IMR-90 (cell line): Measurements from ENCODE around the gene OXSR1. TPM values are rescaled to one million over a fixed set of nuclear protein-coding genes. Genes with fewer than 3 reads are reported as not detected.

Source experiments
- ATAC-seq: fragments of 200-7000 bp; cut with Tn5 transposase; 2 replicates; pipeline ENCODE4 v1.9.1; 2020; ENCODE audit warnings: low read depth, mild to moderate bottlenecking, moderate library complexity
- BruUV-seq: library from RNA; stranded (reverse); fragments of 400-500 nt; replicated peaks from 2 replicates; lab custom pipeline; 2021; lab: Mats Ljungman, UMichigan
- CTCF ChIA-PET: fragments of 300-600 bp; formaldehyde crosslinking; extraction: SDS; loops from one replicate; lab custom pipeline; 2021; ENCODE audit warnings: antibody characterized with exemption; lab: Yijun Ruan, JAX
- POLR2A ChIA-PET: fragments of 300-600 bp; sonication (Branson Sonifier 250); formaldehyde crosslinking; loops from one replicate; lab custom pipeline; 2022; ENCODE audit warnings: antibody characterized with exemption; ENCODE audit not compliant: unreplicated experiment; lab: Charles Lee
- DNase-seq: peaks from one replicate; pipeline ENCODE4 v3.0.0; 2013
- H2AFZ ChIP-seq: replicated peaks from 2 replicates; pipeline ENCODE3; 2013; ENCODE audit warnings: low read length, mild to moderate bottlenecking; ENCODE audit not compliant: poor library complexity
- H2AK5ac ChIP-seq: 2 replicates; pipeline ENCODE4 v1.6.1; 2013; ENCODE audit warnings: low read depth, low read length, inconsistent platforms
- H2AK9ac ChIP-seq: replicated peaks from 2 replicates; pipeline ENCODE3; 2013; ENCODE audit warnings: mild to moderate bottlenecking, low read depth, low read length, moderate library complexity; ENCODE audit not compliant: poor library complexity
- H2BK120ac ChIP-seq: 2 replicates; pipeline ENCODE4 v1.6.1; 2013; ENCODE audit warnings: low read depth, low read length, inconsistent platforms
- H2BK15ac ChIP-seq: 3 replicates; pipeline ENCODE4 v1.6.1; 2013; ENCODE audit warnings: low read depth, low read length, inconsistent platforms
- H2BK20ac ChIP-seq: 2 replicates; pipeline ENCODE4 v1.6.1; 2013; ENCODE audit warnings: low read depth, mild to moderate bottlenecking, inconsistent platforms, low read length, moderate library complexity
- H2BK5ac ChIP-seq: 2 replicates; pipeline ENCODE4 v1.6.1; 2013; ENCODE audit warnings: mild to moderate bottlenecking, low read depth, low read length, inconsistent platforms; ENCODE audit not compliant: poor library complexity, severe bottlenecking
- H3K14ac ChIP-seq: replicated peaks from 2 replicates; pipeline ENCODE4 v1.6.1; 2013; ENCODE audit warnings: low read depth, low read length, inconsistent platforms
- H3K18ac ChIP-seq: 2 replicates; pipeline ENCODE4 v1.6.1; 2013; ENCODE audit warnings: low read depth, low read length, control low read depth
- H3K23ac ChIP-seq: 2 replicates; pipeline ENCODE4 v1.6.1; 2013; ENCODE audit warnings: low read depth, low read length, inconsistent platforms
- H3K27ac ChIP-seq: 2 replicates; pipeline ENCODE4 v1.5.1; 2013; ENCODE audit warnings: mild to moderate bottlenecking, control low read depth, low read length; ENCODE audit not compliant: insufficient read depth
- H3K27me3 ChIP-seq: 2 replicates; pipeline ENCODE4 v1.6.1; 2013; ENCODE audit warnings: low read length; ENCODE audit not compliant: control insufficient read depth, insufficient read depth
- H3K36me3 ChIP-seq: 2 replicates; pipeline ENCODE4 v1.6.1; 2013; ENCODE audit warnings: low read length, mixed read lengths; ENCODE audit not compliant: control insufficient read depth, insufficient read depth
- H3K4ac ChIP-seq: 2 replicates; pipeline ENCODE4 v1.6.1; 2013; ENCODE audit warnings: low read depth, low read length, inconsistent platforms
- H3K4me1 ChIP-seq: 2 replicates; pipeline ENCODE4 v1.6.1; 2013; ENCODE audit warnings: low read length, mixed read lengths; ENCODE audit not compliant: control insufficient read depth, insufficient read depth
- H3K4me2 ChIP-seq: 2 replicates; pipeline ENCODE4 v1.6.1; 2013; ENCODE audit warnings: low read depth, mild to moderate bottlenecking, control low read depth, low read length, moderate library complexity
- H3K4me3 ChIP-seq: 2 replicates; pipeline ENCODE4 v1.5.1; 2013; ENCODE audit warnings: low read depth, mild to moderate bottlenecking, control low read depth, low read length, moderate library complexity; ENCODE audit not compliant: insufficient read depth
- H3K56ac ChIP-seq: 2 replicates; pipeline ENCODE4 v1.6.1; 2013; ENCODE audit warnings: low read length, inconsistent platforms; ENCODE audit not compliant: insufficient read depth; ENCODE audit errors: extremely low read depth
- H3K79me1 ChIP-seq, 2 experiments: 2 replicates each; pipeline ENCODE4 v1.6.1; 2013; ENCODE audit warnings: low read length in 2 of 2, inconsistent platforms in 1 of 2, low read depth in 1 of 2
- H3K9ac ChIP-seq: 2 replicates; pipeline ENCODE4 v1.6.1; 2013; ENCODE audit warnings: low read depth, low read length, control low read depth
- H3K9me1 ChIP-seq: 2 replicates; pipeline ENCODE4 v1.6.1; 2013; ENCODE audit warnings: low read length, inconsistent platforms; ENCODE audit not compliant: insufficient read depth
- H3K9me3 ChIP-seq: 2 replicates; pipeline ENCODE4 v1.6.1; 2013; ENCODE audit warnings: low read length; ENCODE audit not compliant: control insufficient read depth, insufficient read depth
- H4K20me1 ChIP-seq: 2 replicates; pipeline ENCODE4 v1.6.1; 2013; ENCODE audit warnings: low read length, inconsistent platforms; ENCODE audit not compliant: insufficient read depth
- H4K5ac ChIP-seq: 2 replicates; pipeline ENCODE4 v1.6.1; 2013; ENCODE audit warnings: mild to moderate bottlenecking, low read depth, low read length, control low read depth
- H4K8ac ChIP-seq, 2 experiments: 2 replicates each; pipeline ENCODE4 v1.6.1; 2013; ENCODE audit warnings: low read depth in 2 of 2, low read length in 2 of 2, control low read depth in 1 of 2, inconsistent platforms in 1 of 2
- H4K91ac ChIP-seq: 2 replicates; pipeline ENCODE4 v1.6.1; 2013; ENCODE audit warnings: low read depth, low read length, inconsistent platforms; ENCODE audit not compliant: insufficient read depth
- BHLHE40 ChIP-seq: fragments of 150-350 bp; IDR thresholded peaks from 2 replicates; pipeline ENCODE4 v1.6.1; 2016; ENCODE audit warnings: mild to moderate bottlenecking, low read depth, low read length
- CHD1 ChIP-seq: IDR thresholded peaks from 2 replicates; pipeline ENCODE4 v1.6.1; 2012; ENCODE audit warnings: low read depth, low read length, improper control_type of control experiment
- FOS ChIP-seq: fragments of 150-350 bp; IDR thresholded peaks from 2 replicates; pipeline ENCODE4 v1.6.1; 2016; ENCODE audit warnings: low read depth, low read length
- SMC3 ChIP-seq: fragments of 150-350 bp; IDR thresholded peaks from 2 replicates; pipeline ENCODE4 v1.6.1; 2016; ENCODE audit warnings: low read depth, mild to moderate bottlenecking, antibody characterized with exemption, low read length, moderate library complexity
- whole genome bisulfite sequencing, 2 experiments: methylation state at CpG; one replicate each; pipeline versions ENCODE4 v1.1.5 to v1.1.7; 2013; ENCODE audit warnings: missing lambda C conversion rate in 2 of 2; ENCODE audit not compliant: insufficient read length in 1 of 2; ENCODE audit errors: extremely low coverage in 2 of 2; 5-methylcytosine and 5-hydroxymethylcytosine counted together
- dilution Hi-C: fragments of 300-500 bp; cut with HindIII; formaldehyde crosslinking; loops from one replicate; pipeline ENCODE4 v1.14.3; 2018; ENCODE audit warnings: low sequenced_read_pairs; ENCODE audit not compliant: unreplicated experiment
- in situ Hi-C: fragments of 300-500 bp; cut with MboI; formaldehyde crosslinking; loops from 3 replicates; pipeline ENCODE4 v1.14.3; 2019; ENCODE audit warnings: low sequenced_read_pairs, inconsistent platforms, mixed read lengths
- intact Hi-C: fragments of 100-400 bp; cut with micrococcal nuclease; formaldehyde crosslinking; loops from 2 replicates; pipeline ENCODE4 v1.10.0; 2022
- polyA plus RNA-seq, 3 experiments: library from polyadenylated mRNA; depleted of rRNA; stranded (reverse); fragments of >200 nt; gene quantifications; 2 replicates each; pipeline ENCODE4 v1.2.3, GENCODE V29; 2012; ENCODE audit warnings: low replicate concordance in 1 of 3
- total RNA-seq: library from RNA; depleted of rRNA; stranded (reverse); fragments of >200 nt; gene quantifications from 2 replicates; pipeline ENCODE4 v1.2.3, GENCODE V29; 2012
- TF ChIP-seq, protein P1 (sequence below): conservative IDR thresholded peaks from 2 replicates; pipeline ENCODE4 v1.5.1; 2012; ENCODE audit warnings: mild to moderate bottlenecking, low read depth, low read length, improper control_type of control experiment

OXSR1 gene
- total and polyA plus RNA-seq, 2 of the 4 experiments (the other 2 are of a cell fraction), result 32.9 to 37.6 TPM

DNA sequence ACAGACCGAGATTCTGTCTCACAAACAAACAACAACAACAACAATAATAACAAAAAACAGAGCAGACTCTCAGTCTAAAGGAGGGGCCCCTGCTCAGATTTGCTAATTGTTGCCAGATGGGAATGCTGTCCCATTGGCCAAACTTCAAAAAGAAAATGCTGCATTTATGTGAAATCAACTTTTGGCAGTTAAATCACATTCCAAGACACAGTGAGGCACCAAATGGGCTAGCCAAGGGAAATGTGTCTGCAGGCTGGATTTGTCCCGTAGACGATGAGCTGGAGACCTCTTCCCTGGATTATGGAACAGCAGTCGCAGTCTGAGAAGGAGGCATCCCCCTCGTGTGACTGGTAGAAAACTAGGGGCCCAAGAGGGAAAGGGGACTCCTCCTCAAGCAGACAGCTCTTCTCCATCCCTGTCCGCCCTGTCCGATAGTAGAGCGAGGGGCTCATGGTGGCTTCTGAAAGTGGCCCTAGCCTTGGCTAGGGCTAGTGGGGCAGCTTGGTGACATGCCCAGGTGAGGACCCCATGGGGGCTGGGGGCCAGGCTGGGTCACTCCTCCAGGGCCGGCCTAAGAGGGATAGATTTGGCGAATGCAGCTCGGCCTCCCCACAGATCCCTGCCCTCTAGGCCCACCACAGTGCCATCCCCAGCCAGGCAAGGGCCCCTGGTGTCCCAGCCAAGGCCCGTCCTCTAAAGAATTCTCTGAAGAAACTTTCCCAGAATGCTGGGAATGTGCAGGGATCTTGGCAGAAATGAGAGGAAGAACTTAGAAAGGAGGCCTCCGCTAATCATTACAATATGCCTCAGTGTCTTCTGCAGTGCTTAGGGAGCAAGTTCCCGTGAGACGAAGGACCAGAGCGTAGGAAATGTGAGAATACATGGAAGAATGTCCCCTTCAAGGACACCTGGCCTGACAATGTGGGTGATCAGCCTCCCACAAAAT, 118.7 kb downstream of the OXSR1 start:
- Histone ChIP-seq H3K56ac (no peak overlapping the region), H4K8ac (no peak overlapping the region), H4K91ac (no peak overlapping the region), H3K23ac (no peak overlapping the region), H2AFZ (no peak overlapping the region), H4K20me1 (no peaks in the 10 kb centered on the region), H2BK20ac (no peak overlapping the region), H3K27ac (no peak overlapping the region), H3K4me3 (no peak overlapping the region), H3K36me3 (no peaks in the 10 kb centered on the region), H3K27me3 (no peaks in the 10 kb centered on the region), H3K4me2 (no peak overlapping the region), H2AK5ac (no peak overlapping the region), H2AK9ac (no peak overlapping the region), H3K9me1 (0 out of 2 replicates have a peak, but pooled peaks cover under 1% of the 10 kb centered on the region), H3K4ac (no peak overlapping the region), H3K18ac (no peak overlapping the region), H2BK120ac (no peak overlapping the region), H2BK5ac (no peak overlapping the region), H3K79me1 (no peaks in the 10 kb centered on the region), H3K9me3 (no peaks in the 10 kb centered on the region), H4K5ac (no peak overlapping the region), H2BK15ac (no peak overlapping the region), H3K9ac (no peak overlapping the region), H3K14ac (no peak overlapping the region), H3K4me1 (no peaks in the 10 kb centered on the region)
- in situ Hi-C loops, result no loop called here
- TF ChIP-seq BHLHE40, result no peak
- no peak for TF ChIP-seq SMC3
- TF ChIP-seq FOS, result no peak
- no peak for TF ChIP-seq CHD1
- TF ChIP-seq, protein P1, sequence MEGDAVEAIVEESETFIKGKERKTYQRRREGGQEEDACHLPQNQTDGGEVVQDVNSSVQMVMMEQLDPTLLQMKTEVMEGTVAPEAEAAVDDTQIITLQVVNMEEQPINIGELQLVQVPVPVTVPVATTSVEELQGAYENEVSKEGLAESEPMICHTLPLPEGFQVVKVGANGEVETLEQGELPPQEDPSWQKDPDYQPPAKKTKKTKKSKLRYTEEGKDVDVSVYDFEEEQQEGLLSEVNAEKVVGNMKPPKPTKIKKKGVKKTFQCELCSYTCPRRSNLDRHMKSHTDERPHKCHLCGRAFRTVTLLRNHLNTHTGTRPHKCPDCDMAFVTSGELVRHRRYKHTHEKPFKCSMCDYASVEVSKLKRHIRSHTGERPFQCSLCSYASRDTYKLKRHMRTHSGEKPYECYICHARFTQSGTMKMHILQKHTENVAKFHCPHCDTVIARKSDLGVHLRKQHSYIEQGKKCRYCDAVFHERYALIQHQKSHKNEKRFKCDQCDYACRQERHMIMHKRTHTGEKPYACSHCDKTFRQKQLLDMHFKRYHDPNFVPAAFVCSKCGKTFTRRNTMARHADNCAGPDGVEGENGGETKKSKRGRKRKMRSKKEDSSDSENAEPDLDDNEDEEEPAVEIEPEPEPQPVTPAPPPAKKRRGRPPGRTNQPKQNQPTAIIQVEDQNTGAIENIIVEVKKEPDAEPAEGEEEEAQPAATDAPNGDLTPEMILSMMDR, result no peak
- ATAC-seq (peak; percentile 70), DNase-seq (peak; percentile 53)
- WGBS, 2 experiments, result no CpG with 5 or more reads among the region's 16 CpGs
- dilution Hi-C loops, result no loop called here
- ChIA-PET CTCF (interaction anchor here (0.6 kb wide), 1 partner anchor 22 kb away, joined by 3 read pairs; no protein-coding TSS in a partner anchor), POLR2A (no interaction called here)
- intact Hi-C loops, result no loop called here
- no TSS peak for BruUV-seq
